ENCODE data around the gene UMOD.

Gene UMOD

GRCh38 chr16:20339744-20340143 lies 12.8 kb downstream of the UMOD start:
- Histone ChIP-seq H3K27ac (ENCODE audit: low read depth, low read length) (no peak overlapping the region), H3K9me3 (ENCODE audit: control insufficient read depth in 5 of 5, low read length in 5 of 5) (no peaks in the 10 kb centered on the region), H3K27me3 (ENCODE audit: control insufficient read depth in 5 of 5, insufficient read depth in 4 of 5, low read length in 5 of 5) (peaks cover 0 to 5% (median 0%) of the 10 kb centered on the region in 5 donors), H3K9ac (ENCODE audit: low read length in 5 of 5) (no peak overlapping the region), H3K36me3 (ENCODE audit: control insufficient read depth in 5 of 5, insufficient read depth in 5 of 5, low read length in 5 of 5) (no peaks in the 10 kb centered on the region), H3K4me3 (ENCODE audit: low read depth in 1 of 5, low read length in 5 of 5) (no peak overlapping the region), H3K4me1 (ENCODE audit: control insufficient read depth in 5 of 5, insufficient read depth in 5 of 5, low read length in 5 of 5) (no peaks in the 10 kb centered on the region)

- no peaks in the 10 kb centered on the region for H3K4me1 ChIP-seq (ENCODE audit: control insufficient read depth in 5 of 5, insufficient read depth in 5 of 5, low read length in 5 of 5)
- H3K27me3 ChIP-seq (ENCODE audit: control insufficient read depth in 5 of 5, insufficient read depth in 4 of 5, low read length in 5 of 5) = peaks cover 0 to 4% (median 2%) of the 10 kb centered on the region in 5 donors
- H3K4me3 ChIP-seq (ENCODE audit: low read depth in 1 of 5, low read length in 5 of 5) = no peak overlapping the region
- no peaks in the 10 kb centered on the region for H3K36me3 ChIP-seq (ENCODE audit: control insufficient read depth in 5 of 5, insufficient read depth in 5 of 5, low read length in 5 of 5)
- no peaks in the 10 kb centered on the region for H3K9me3 ChIP-seq (ENCODE audit: control insufficient read depth in 5 of 5, low read length in 5 of 5)
- H3K27ac ChIP-seq (ENCODE audit: low read depth, low read length) = no peak overlapping the region
- H3K9ac ChIP-seq (ENCODE audit: low read length in 5 of 5) = no peak overlapping the region
These were observed 15.6 kb downstream of the UMOD start for GRCh38 chr16:20336955-20337354.

GRCh38 chr16:20334396-20334795 lies 18.1 kb downstream of the UMOD start:
- H3K9ac ChIP-seq (ENCODE audit: low read length in 5 of 5) = no peak overlapping the region
- H3K4me3 ChIP-seq (ENCODE audit: low read depth in 1 of 5, low read length in 5 of 5) = no peak overlapping the region
- H3K36me3 ChIP-seq (ENCODE audit: control insufficient read depth in 5 of 5, insufficient read depth in 5 of 5, low read length in 5 of 5) = no peaks in the 10 kb centered on the region
- peaks cover 0 to 4% (median 2%) of the 10 kb centered on the region in 5 donors for H3K27me3 ChIP-seq (ENCODE audit: control insufficient read depth in 5 of 5, insufficient read depth in 4 of 5, low read length in 5 of 5)
- H3K4me1 ChIP-seq (ENCODE audit: control insufficient read depth in 5 of 5, insufficient read depth in 5 of 5, low read length in 5 of 5) = no peaks in the 10 kb centered on the region
- no peak overlapping the region for H3K27ac ChIP-seq (ENCODE audit: low read depth, low read length)
- no peaks in the 10 kb centered on the region for H3K9me3 ChIP-seq (ENCODE audit: control insufficient read depth in 5 of 5, low read length in 5 of 5)

DNA sequence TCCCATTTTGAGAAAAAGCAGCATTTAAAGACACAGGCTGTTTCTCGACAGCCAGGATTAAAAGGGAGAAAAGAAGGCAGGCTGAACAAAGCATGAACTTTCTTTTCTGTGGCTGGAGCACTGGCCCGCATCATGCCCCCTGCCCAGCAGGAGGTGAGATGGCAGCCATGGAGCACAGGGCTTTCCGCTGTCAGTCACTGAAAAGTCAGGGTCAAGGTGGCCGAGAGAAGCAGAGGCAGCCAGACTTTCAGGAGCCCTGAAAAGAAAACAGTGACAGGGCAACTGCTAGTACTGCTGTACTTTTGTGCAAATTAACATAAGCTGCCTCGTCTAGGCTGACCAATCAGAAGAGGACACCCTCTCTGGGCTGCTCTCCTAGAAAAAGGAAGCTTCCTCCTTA lies 19.4 kb downstream of the UMOD start:
- Histone ChIP-seq H3K4me1 (ENCODE audit: control insufficient read depth in 5 of 5, insufficient read depth in 5 of 5, low read length in 5 of 5) (no peaks in the 10 kb centered on the region), H3K9me3 (ENCODE audit: control insufficient read depth in 5 of 5, low read length in 5 of 5) (no peaks in the 10 kb centered on the region)

DNA sequence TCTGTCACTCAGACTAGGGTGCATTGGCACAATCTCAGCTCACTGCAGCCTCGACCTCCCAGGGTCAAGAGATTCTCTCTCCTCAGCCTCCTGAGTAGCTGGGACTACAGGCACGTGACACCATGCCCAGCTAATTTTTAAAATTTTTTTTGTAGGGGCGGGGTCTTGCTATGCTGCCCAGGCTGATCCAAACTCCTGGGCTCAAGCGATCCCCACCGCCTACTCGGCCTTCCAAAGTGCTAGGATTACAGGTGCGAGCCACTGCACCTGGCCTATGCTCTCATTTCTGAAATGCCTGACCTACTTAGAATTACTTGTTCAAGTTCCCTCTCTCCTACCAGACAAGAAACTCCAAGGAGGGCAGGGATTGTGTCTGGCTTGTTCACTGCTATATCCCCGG lies 20.1 kb downstream of the UMOD start:
- Histone ChIP-seq H3K9ac (ENCODE audit: low read length in 5 of 5) (no peak overlapping the region), H3K27ac (ENCODE audit: low read depth, low read length) (no peak overlapping the region), H3K9me3 (ENCODE audit: control insufficient read depth in 5 of 5, low read length in 5 of 5) (no peaks in the 10 kb centered on the region), H3K4me1 (ENCODE audit: control insufficient read depth in 5 of 5, insufficient read depth in 5 of 5, low read length in 5 of 5) (no peaks in the 10 kb centered on the region), H3K4me3 (ENCODE audit: low read depth in 1 of 5, low read length in 5 of 5) (no peak overlapping the region), H3K27me3 (ENCODE audit: control insufficient read depth in 5 of 5, insufficient read depth in 4 of 5, low read length in 5 of 5) (peaks cover 0 to 4% (median 0%) of the 10 kb centered on the region in 5 donors), H3K36me3 (ENCODE audit: control insufficient read depth in 5 of 5, insufficient read depth in 5 of 5, low read length in 5 of 5) (no peaks in the 10 kb centered on the region)

More for the DNA sequence above, 19.4 kb downstream of the UMOD start:
- Histone ChIP-seq H3K27ac (ENCODE audit: low read depth, low read length) (no peak overlapping the region), H3K36me3 (ENCODE audit: control insufficient read depth in 5 of 5, insufficient read depth in 5 of 5, low read length in 5 of 5) (no peaks in the 10 kb centered on the region), H3K9ac (ENCODE audit: low read length in 5 of 5) (no peak overlapping the region), H3K4me3 (ENCODE audit: low read depth in 1 of 5, low read length in 5 of 5) (no peak overlapping the region), H3K27me3 (ENCODE audit: control insufficient read depth in 5 of 5, insufficient read depth in 4 of 5, low read length in 5 of 5) (peaks cover 0 to 4% (median 2%) of the 10 kb centered on the region in 5 donors)

DNA sequence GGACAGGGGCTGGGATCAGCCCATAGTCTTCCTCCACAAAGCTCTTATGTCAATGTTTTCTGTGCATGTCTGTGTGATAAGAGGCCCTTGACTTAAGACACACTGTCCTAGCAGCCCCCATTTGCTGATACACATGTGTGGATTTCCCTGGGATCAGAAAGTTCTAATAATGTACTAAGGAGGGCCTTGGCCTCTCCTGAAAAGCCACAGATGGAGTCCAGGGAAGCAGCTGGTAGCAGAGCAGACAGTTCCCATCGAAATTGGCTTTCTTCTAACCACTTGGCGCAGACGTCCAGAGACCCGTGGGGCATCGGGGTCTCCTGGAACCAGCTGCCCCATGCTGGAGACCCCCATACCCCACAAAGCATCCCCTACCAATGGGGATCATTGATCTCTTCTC lies 20.9 kb downstream of the UMOD start:
- Histone ChIP-seq H3K36me3 (ENCODE audit: control insufficient read depth in 5 of 5, insufficient read depth in 5 of 5, low read length in 5 of 5) (no peaks in the 10 kb centered on the region), H3K9me3 (ENCODE audit: control insufficient read depth in 5 of 5, low read length in 5 of 5) (no peaks in the 10 kb centered on the region), H3K27ac (ENCODE audit: low read depth, low read length) (no peak overlapping the region), H3K4me1 (ENCODE audit: control insufficient read depth in 5 of 5, insufficient read depth in 5 of 5, low read length in 5 of 5) (no peaks in the 10 kb centered on the region), H3K4me3 (ENCODE audit: low read depth in 1 of 5, low read length in 5 of 5) (no peak overlapping the region), H3K9ac (ENCODE audit: low read length in 5 of 5) (no peak overlapping the region), H3K27me3 (ENCODE audit: control insufficient read depth in 5 of 5, insufficient read depth in 4 of 5, low read length in 5 of 5) (peaks cover 0 to 4% (median 0%) of the 10 kb centered on the region in 5 donors)

GRCh38 chr16:20329392-20330138 lies 22.9 kb downstream of the UMOD start:
- Histone ChIP-seq H3K27ac (ENCODE audit: low read depth, low read length) (no peak overlapping the region), H3K36me3 (ENCODE audit: control insufficient read depth in 5 of 5, insufficient read depth in 5 of 5, low read length in 5 of 5) (no peaks in the 10 kb centered on the region), H3K4me1 (ENCODE audit: control insufficient read depth in 5 of 5, insufficient read depth in 5 of 5, low read length in 5 of 5) (no peaks in the 10 kb centered on the region), H3K9me3 (ENCODE audit: control insufficient read depth in 5 of 5, low read length in 5 of 5) (no peaks in the 10 kb centered on the region), H3K9ac (ENCODE audit: low read length in 5 of 5) (no peak overlapping the region), H3K4me3 (ENCODE audit: low read depth in 1 of 5, low read length in 5 of 5) (no peak overlapping the region), H3K27me3 (ENCODE audit: control insufficient read depth in 5 of 5, insufficient read depth in 4 of 5, low read length in 5 of 5) (peaks cover 0 to 6% (median 3%) of the 10 kb centered on the region in 5 donors)

DNA sequence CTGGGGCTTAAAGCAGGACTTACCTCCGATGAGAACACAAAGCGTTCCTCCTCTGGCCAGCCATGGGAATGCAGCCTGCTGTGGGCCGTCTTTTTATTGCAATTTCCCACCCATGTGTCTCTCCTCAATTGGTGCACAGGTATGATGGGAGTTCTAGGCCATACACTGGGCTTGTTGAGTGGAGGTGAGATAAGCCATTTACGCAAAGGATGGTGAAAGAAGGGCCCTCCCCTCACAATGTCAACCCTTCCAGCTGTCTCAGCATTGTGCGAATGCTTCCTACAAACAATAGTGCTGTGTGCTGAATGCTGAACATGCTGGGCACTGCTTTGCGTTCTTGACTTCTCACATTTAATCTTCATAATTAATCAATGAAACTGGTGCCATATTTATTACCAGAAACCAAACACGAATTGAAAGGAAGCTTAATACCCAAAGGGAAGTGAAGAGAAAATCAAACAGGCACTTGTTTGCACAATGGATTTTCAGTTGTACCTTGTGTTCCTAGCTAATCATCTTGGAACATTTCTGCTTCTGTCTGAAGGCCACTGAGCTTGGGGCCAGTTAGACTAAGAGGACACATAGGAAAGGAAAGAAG lies 25.0 kb downstream of the UMOD start, which contains the start of gene GP2:
GP2 (minus strand) TSS at position 70 of the 598 bp plus-strand sequence. CDS start 1,082 bp downstream, outside the sequence.
- no peak within 1 kb of the TSS for H3K27ac ChIP-seq (ENCODE audit: low read depth, low read length)

DNA sequence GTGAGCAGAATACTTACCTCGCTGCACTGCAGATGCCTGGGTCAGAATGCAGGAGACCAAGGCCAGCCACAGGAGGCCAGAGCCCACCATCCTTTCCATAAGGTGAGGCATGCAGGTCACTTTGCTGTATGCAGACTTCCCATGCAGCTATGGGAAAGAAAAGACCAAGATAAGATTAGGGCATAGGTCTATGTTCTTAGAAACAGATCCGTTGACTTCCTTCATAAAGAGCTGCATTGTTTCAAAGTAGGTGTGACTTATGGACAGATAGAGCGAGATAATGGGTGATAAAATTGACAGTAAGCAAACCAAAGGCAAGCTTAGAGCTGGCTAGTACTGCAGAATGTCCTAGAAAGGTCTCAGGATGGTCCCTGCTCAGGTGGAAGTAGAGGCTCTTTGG lies 26.2 kb downstream of the UMOD start:
- no peak overlapping the region for H3K27ac ChIP-seq (ENCODE audit: low read depth, low read length)

More for the DNA sequence above, 25.0 kb downstream of the UMOD start, which contains the start of gene GP2:
- H3K36me3 ChIP-seq (ENCODE audit: control insufficient read depth in 5 of 5, insufficient read depth in 5 of 5, low read length in 5 of 5) = no peaks in the 10 kb centered on the region
- H3K4me3 ChIP-seq (ENCODE audit: low read depth in 1 of 5, low read length in 5 of 5) = no peak within 1 kb of the TSS
- peaks cover 2 to 10% (median 7%) of the 10 kb centered on the region in 5 donors for H3K27me3 ChIP-seq (ENCODE audit: control insufficient read depth in 5 of 5, insufficient read depth in 4 of 5, low read length in 5 of 5)
- no peaks in the 10 kb centered on the region for H3K4me1 ChIP-seq (ENCODE audit: control insufficient read depth in 5 of 5, insufficient read depth in 5 of 5, low read length in 5 of 5)
- no peaks in the 10 kb centered on the region for H3K9me3 ChIP-seq (ENCODE audit: control insufficient read depth in 5 of 5, low read length in 5 of 5)
- H3K9ac ChIP-seq (ENCODE audit: low read length in 5 of 5) = no peak within 1 kb of the TSS

DNA sequence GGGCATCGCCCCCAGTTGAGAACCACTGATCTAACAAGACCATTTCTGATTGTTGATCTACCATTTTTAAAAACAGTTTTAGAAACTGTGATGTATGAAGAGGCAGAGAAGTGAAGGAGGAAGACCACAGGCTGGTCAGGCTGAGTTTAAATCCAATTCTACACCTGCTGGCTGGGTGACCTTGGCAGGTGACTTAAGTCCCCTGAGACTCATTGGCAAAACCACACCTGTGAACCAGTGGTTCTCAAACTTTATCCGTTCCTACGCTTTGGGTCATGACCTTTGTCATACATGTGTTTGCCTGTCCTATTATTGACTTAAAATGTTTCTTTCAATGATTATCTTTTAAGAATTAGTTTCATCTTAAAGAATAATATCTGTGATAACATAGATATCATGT lies 27.5 kb downstream of the UMOD start:
- Histone ChIP-seq H3K27ac (ENCODE audit: low read depth, low read length) (no peak overlapping the region), H3K36me3 (ENCODE audit: control insufficient read depth in 5 of 5, insufficient read depth in 5 of 5, low read length in 5 of 5) (no peaks in the 10 kb centered on the region), H3K4me1 (ENCODE audit: control insufficient read depth in 5 of 5, insufficient read depth in 5 of 5, low read length in 5 of 5) (no peaks in the 10 kb centered on the region), H3K9ac (ENCODE audit: low read length in 5 of 5) (no peak overlapping the region), H3K9me3 (ENCODE audit: control insufficient read depth in 5 of 5, low read length in 5 of 5) (no peaks in the 10 kb centered on the region), H3K4me3 (ENCODE audit: low read depth in 1 of 5, low read length in 5 of 5) (no peak overlapping the region), H3K27me3 (ENCODE audit: control insufficient read depth in 5 of 5, insufficient read depth in 4 of 5, low read length in 5 of 5) (peaks cover 2 to 10% (median 8%) of the 10 kb centered on the region in 5 donors)

More for the DNA sequence above, 26.2 kb downstream of the UMOD start:
- H3K4me3 ChIP-seq (ENCODE audit: low read depth in 1 of 5, low read length in 5 of 5) = no peak overlapping the region
- no peaks in the 10 kb centered on the region for H3K36me3 ChIP-seq (ENCODE audit: control insufficient read depth in 5 of 5, insufficient read depth in 5 of 5, low read length in 5 of 5)
- no peaks in the 10 kb centered on the region for H3K4me1 ChIP-seq (ENCODE audit: control insufficient read depth in 5 of 5, insufficient read depth in 5 of 5, low read length in 5 of 5)
- no peak overlapping the region for H3K9ac ChIP-seq (ENCODE audit: low read length in 5 of 5)
- peaks cover 2 to 10% (median 7%) of the 10 kb centered on the region in 5 donors for H3K27me3 ChIP-seq (ENCODE audit: control insufficient read depth in 5 of 5, insufficient read depth in 4 of 5, low read length in 5 of 5)
- no peaks in the 10 kb centered on the region for H3K9me3 ChIP-seq (ENCODE audit: control insufficient read depth in 5 of 5, low read length in 5 of 5)
